ENCODE results near the gene DIS3L2. TPM values are rescaled to one million over a fixed set of nuclear protein-coding genes. Genes with fewer than 3 reads are reported as not detected.
"Not testable (repeated sequence)": the region's sequence is repeated elsewhere in the genome, so short reads cannot be mapped to it uniquely, and the experiment has no call there.

The DIS3L2 gene
- polyA plus RNA-seq, 4 donors, result 28.8 to 47.2 (median 36.4) TPM

DNA sequence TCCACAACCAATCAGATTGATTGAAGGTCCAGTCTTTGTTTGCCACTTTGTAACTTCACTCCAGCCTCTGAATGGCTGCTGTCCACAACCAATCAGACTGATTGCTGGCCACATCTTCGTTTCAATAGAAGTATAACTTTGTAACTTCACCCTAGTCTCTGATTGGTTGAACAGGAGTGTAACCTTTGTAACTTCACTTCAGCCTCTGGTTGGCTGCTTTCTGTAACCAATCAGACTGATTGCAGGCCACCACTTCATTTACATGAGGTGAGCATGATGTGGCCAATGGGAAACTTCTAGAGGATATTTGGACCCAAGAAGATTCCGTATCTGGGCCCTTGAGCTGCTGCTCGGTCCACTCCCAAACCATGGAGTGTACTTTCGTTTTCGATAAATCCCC lies 400.1 kb downstream of the DIS3L2 start:
- no peak for DNase-seq (ENCODE audit: low read depth in 4 of 4, low spot score in 2 of 4)

DNA sequence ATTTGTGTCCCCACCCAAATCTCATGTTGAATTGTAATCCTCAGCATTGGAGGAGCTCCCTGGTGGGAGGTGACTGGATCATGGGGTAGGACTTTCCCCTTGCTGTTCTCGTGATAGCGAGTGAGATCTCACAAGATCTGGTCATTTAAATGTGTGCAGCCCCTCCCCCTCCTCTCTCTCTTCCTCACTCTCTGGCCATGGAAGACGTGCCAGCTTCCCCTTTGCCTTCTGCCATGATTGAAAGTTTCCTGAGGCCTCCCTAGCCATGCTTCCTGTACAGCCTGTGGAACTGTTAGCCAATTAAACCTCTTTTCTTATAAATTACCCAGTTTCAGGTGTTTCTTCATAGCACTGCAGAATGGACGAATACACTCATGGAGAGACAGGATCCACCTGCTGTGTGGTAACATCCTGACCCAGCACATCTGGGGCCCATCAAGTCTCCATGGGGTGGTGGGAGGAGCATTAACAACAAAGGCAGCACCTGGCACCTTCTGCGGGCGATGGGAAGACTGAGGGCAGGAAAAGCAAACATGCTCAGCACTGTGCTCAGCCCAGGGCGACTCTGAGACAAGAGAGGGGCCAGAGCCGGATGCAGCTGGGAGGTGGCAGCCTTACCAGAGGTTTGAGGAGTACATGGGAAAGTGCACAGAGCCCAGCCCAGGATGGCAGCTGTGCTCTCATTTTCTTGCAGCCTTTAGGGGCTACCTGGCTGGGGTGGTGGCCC lies 400.8 kb downstream of the DIS3L2 start:
- DNase-seq (ENCODE audit: low read depth in 4 of 4, low spot score in 2 of 4), result no peak

DNA sequence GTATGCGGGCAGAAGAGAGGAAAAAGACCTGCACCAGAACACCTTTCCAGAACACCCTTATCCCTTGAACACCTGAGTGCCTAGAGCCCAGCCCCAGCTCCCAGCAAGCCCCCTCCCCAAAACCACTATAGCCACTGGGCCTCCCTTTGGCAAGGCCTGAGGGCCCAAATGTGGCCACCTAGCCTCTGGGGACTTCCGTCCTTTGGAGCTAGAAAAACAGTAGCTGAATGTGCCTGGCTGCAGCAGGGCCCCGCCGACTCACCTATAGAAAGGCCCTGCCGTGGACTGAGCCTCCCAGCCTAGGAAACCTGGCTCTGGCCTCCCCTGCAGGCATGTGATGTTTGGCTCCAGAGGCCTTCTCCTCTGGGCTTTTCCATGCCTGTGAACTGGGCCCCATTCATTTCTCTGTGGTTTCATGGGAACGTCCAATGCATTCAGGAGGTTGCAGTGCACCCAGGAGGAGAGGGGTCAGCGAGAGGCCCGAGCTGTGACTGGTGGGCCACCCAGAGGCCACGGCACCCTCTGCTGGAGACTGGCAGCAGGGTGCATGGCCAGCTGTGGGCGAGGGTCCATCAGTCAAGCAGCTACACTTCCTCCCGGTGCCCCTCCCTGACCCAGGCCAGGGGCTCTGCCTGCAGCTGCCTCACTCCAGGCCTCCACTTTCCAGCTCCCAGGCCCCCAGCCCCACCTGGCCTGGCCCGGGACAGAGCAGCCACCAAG lies 401.7 kb downstream of the DIS3L2 start:
- DNase-seq (ENCODE audit: low read depth in 4 of 4, low spot score in 2 of 4), result not testable (repeated sequence)

DNA sequence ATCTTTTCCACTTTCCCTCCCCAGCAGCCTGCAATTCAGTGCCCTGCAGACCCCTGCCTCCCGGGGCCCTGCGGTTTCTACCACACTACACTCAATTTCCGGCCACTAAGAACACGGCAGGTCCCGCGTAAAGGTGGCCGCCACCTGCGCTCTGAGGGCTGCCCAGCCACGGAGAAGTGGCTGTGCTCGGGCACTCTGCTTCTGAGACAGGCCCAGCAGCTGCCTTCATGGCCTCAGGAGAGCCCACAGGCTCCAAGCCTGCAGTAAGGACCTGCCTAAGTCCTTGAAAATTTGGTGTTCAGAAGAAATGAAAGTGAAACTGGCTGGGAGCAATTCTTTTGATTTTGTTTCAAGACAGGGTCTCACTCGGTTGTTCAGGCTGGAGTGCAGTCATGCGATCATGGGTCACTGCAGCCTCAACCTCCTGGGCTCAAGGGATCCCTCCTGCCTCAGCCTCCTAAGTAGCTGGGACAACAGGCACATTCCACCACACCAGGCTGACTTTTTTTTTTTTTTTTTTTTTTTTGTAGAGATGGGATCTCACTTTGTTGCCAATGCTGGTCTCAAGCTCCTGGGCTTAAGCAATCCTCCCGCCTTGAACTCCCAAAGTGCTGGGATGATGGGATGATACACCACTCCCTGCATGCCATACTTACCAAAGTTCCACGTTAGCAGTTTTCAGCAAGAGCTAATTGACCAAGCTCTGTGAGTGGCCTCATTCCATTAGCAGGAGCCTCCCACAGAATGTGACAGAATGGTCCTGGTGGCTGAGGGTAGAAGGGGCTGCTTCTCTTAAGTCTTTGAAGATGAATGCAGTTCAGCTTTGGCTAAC lies 402.5 kb downstream of the DIS3L2 start:
- no peak for DNase-seq (ENCODE audit: low read depth in 4 of 4, low spot score in 2 of 4)

DNA sequence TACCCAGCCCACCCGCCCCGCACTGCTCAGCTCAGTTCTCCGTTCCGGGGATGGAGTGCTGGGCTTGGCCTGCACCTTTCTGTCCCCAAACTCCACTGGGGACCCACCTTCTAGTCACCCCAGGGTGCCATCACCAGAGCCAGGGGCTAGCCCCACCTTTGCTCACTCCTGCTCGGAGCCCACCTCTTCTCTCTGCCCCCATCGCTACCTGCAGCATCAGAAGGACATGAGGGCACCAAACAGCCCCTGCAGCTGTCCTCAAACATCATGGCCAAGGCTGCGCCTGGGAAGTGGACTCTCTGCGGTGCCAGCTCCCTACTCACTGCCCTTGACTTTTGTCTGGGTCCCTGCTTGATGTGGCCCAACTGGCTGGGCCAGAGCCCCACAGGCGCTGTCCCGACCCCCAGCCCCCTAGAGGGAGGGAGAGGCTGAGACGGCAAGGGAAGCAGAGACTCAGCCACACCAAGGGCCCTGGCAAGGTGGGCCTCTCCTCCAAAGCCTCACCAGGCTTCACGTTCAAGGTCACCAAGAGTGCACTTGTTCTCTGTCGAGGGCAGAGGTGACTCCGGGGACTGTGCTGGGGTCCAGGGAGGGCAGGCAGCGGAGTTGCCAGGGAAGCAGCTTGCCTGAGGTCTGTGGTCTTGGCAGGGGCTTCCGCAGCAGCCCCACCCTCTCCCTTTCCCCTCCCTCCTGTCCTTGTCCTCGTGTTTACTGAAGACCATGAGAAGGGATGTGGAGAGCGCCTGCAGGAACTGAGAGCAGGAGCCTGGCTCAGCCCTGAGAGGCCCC lies 403.5 kb downstream of the DIS3L2 start:
- DNase-seq (ENCODE audit: low read depth in 4 of 4, low spot score in 2 of 4), result not testable (repeated sequence)

DNA sequence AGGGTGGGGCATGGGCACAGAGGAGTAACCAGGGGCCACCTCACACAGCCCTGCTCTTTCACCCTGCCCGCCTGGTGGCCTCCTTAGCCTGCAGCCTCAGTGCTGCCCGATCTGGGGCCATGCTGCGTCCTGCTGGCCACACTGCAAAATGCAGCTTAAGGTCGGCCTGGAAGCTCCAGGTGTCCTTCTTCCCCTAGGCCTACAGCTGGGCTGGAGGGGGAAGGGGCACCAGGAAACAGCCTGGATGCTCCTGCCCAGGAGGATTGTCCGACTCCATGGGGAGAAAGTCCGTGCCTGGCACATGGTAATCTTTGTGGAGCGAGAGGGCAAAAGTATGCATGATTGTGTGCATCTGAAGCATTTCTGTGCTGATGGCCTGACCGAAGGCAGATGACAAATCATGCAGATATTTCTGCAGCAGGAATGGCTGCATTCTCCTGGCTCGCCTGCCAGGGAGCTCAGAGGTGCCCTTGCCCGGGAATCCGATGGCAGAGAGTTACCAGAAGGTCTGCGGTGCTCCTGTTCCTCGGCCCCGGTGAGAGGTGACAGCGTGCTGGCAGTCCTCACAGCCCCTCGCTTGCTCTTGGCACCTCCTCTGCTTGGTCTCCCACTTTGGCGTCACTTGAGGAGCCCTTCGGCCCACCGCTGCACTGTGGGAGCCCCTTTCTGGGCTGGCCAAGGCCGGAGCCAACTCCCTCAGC lies 404.3 kb downstream of the DIS3L2 start:
- no peak for DNase-seq (ENCODE audit: low read depth in 4 of 4, low spot score in 2 of 4)

DNA sequence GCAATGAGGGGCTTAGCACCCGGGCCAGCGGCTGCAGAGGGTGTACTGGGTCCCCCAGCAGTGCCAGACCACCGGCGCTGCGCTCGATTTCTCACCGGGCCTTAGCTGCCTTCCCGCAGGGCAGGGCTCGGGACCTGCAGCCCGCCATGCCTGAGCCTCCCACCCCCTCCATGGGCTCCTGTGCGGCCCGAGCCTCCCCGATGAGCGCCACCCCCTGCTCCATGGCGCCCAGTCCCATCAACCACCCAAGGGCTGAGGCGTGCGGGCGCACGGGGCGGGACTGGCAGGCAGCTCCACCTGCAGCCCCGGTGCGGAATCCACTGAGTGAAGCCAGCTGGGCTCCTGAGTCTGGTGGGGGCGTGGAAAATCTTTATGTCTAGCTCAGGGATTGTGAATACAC lies 404.9 kb downstream of the DIS3L2 start:
- not testable (repeated sequence) for DNase-seq (ENCODE audit: low read depth in 4 of 4, low spot score in 2 of 4)

DNA sequence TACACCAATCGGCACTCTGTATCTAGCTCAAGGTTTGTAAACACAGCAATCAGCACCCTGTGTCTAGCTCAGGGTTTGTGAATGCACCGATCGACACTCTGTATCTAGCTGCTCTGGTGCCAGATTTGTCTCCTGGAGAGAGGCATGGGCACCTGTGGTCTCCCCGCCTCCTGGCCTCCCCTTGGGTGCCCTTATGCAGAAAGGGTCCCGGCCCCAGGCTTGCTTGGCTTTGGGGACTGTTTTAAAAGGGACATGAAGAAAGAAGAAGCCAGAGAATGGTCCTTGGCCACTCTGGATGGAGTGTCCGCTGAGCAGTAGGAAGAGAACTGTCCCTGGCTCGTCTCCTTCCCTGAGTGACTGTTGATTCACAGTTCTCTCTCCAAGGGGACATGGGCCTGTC lies 405.5 kb downstream of the DIS3L2 start:
- DNase-seq (ENCODE audit: low read depth in 4 of 4, low spot score in 2 of 4), result no peak

DNA sequence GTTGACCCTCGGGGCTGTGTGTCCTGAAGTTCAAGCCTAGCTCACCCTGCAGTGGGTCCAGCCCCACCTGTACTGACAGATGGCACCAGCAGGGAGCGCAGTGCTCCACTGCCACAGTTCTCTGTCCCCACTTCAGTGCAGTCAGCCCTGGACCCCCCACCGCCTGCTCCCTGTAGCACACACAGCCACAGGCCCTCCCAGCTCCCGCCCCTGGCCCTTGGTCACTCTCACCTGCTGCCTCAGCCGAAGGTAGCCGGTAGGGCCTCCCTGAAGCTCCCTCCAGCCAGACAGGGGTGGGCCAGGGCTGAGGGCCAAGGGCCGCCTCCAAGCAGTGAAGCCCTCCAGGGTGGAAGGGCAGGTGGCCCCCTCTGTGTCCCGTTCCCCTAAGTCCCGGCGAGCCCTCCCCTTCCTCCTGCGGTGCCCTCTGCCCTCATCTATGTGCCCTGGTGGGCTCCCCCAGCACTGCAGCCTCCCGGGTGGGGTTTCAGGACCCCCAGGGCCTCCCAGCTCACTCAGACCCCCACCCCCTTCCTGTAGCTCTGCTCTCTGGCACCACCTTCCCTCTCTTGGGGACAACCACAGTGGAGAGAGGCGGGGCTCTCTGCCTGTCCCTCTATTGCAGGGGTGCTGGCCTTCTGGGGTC lies 406.2 kb downstream of the DIS3L2 start:
- no peak for DNase-seq (ENCODE audit: low read depth in 4 of 4, low spot score in 2 of 4)

DNA sequence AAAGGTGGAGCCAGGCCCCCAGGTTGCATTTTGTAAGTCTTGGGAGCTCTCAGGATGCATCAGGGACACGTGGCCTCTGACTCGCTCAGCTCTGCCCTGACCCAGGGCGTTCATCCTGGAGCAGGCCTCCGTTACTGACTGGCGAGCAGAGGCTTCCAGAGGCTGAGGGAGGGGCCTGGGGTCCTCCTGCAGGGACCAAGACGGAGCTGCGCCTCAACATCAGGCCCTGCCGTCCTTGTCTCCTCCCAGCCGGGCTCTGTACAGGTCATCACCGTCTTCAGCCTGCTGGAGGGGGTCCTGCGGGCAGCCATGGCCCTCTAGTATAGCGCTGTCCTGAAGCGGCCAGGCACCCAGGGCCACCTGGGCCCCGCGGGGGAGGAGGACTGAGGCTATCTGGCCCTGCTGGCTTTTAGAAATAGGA lies 406.8 kb downstream of the DIS3L2 start:
- DNase-seq (ENCODE audit: low read depth in 4 of 4, low spot score in 2 of 4), result no peak

DNA sequence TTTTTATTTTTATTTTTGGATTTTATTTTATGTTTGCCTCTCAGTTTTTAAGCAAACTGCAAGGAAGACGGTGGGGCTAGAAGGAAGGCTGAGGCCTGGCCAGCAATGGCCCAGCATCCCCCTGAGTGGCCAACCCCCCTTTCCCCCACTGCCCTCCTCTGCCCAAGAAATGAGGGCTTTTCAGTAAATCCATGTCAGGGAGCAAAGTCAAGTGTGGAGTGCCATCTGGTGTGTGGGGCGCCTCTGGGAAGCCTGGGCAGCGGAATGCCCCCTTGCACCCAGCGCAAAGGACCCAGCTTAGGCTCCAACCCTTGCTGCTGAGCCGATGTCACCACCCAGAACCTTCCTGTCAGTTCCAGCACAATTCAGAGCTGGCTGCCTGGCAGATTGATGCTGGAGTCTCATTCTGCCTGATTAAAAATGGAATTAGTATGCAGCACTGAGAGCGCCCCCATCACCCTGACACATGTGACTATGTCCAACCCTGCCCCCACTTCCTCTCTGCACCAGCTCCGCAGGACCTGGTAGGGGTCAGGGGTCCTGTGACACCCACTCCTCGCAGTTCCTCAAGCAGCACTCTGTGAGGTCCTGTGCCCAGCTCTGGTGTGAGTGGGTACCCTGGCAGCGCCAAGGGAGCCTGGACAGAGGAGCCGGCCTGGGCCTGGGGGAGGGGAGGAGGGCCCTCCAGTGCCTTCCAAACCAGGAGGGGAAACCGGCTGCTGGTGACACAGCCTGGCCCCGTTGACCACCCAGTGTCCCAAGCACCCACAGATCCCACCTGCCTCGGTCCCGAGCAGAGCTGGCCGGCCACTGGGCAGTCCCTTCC lies 407.8 kb downstream of the DIS3L2 start:
- DNase-seq (ENCODE audit: low read depth in 4 of 4, low spot score in 2 of 4), result no peak

DNA sequence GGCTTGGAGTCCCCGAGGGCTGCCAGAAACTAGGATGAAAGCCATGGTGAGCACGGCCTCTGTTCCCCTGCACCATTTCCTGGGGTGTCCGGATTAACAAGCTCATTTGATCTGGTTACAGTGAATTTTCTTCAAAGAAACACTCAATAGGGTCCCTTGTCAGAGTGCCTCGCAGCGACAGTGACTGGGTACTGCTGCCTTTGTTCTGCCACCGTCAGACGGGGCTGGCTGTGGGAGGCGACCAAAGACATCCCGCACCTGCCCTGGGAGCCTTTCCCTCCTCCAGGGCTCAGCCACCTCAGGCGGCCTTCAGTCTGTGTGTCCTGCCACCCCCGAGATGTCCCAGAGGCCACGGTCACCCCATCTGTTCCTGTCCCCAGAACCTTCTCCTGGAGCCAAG lies 408.5 kb downstream of the DIS3L2 start:
- DNase-seq (ENCODE audit: low read depth in 4 of 4, low spot score in 2 of 4), result not testable (repeated sequence)

DNA sequence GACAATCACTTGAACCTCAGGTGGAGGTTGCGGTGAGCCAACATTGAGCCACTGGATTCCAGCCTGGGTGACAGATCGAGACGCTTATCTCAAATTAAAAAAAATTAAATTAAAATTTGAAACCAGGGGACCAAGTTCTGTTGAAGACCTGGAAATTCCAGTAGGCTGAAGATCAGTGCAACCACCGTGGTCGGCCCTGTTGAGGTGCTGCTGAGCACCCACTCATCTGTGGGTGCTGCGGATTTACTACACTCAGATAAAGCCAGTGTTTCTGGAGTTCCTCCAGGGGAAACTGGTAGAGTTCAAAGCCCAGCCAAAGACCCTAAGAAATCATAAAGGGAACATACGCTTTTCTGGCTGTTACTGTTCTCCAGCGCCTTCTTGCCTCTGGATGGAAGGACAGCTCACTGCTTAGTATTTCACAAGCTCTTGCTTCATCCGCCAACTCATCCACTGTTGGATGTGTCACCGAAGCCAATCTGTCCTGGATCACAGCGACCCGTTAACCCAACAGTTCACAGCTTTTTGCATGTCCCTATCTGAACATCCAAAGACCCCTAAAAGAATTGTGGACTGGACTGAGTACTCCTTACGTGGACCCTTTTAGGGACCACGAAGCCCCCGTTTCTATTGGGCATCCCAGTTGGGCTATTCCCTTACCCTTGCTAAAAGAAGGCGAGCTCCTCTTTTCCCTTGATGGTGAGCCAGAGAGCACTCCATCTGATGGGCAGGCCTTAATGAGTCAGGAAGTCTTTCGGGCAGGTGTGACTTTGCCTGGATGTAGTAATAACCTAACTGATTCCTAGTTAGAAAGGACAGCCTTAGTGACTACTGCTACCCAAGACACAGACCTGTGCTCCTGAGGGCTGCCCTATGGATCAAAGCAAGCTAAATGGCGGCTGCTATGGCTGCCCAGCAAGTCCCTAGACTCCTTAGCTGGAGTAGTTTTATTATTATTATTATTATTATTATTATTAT lies 411.0 kb downstream of the DIS3L2 start:
- no peak for DNase-seq (ENCODE audit: low read depth in 4 of 4, low spot score in 2 of 4)

DNA sequence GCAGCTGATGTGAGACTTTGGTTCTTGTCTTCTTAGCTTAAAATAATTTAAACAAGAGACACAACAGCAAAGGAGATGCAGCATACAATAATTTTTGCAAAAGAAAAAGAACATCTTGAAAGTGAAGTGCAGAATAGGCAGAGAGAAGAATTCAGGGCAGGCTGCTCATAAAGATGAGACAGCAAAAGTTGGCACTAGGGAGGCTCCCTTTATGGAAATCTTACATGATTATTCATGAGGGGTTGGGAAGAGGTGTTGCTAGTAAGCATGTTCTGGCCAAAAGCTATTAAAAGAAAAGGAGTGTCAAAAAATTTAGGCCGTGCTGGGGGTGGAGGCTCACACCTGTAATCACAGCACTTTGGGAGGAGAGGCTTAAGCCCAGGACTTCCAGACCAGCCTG lies 412.8 kb downstream of the DIS3L2 start:
- no peak for DNase-seq (ENCODE audit: low read depth in 4 of 4, low spot score in 2 of 4)

DNA sequence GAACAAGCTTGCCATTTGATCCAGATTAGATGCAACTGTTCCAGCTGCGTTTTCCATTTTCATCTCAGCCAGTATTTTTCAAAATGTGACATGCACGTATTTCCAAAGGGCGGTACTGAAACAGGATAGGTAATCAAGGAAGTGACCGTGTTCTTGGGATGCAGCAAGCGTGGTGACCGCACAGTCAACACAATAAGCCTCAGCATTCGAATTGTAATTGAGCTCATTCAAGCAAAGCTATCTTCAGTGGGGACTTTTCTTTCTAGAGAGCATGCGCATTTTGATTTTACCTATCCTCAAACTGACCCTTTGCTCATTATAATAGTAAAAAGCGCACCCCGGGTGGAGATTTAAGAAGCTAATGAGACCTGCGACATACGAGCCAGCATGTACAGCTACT lies 413.7 kb downstream of the DIS3L2 start:
- DNase-seq (ENCODE audit: low read depth in 4 of 4, low spot score in 2 of 4), result no peak

DNA sequence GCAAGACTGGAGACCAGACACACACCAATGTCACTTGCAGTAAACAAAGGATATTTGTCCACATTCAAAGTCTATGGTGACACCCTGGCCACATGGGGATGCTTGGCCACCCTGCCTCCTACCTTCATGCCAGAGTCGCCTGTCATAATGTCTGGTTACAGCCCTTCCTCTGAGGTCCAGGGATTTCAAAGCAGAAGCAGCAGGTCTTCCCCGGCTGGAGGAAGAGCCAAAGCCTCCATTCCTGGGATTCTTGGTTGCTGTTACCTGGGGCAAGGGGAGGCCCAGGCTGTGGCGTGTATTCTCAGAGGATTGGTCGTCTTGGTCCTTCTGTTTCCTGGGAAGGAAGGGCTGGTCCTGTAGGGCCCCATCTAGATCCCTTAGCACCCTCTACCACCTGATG lies 414.7 kb downstream of the DIS3L2 start:
- no peak for DNase-seq (ENCODE audit: low read depth in 4 of 4, low spot score in 2 of 4)

DNA sequence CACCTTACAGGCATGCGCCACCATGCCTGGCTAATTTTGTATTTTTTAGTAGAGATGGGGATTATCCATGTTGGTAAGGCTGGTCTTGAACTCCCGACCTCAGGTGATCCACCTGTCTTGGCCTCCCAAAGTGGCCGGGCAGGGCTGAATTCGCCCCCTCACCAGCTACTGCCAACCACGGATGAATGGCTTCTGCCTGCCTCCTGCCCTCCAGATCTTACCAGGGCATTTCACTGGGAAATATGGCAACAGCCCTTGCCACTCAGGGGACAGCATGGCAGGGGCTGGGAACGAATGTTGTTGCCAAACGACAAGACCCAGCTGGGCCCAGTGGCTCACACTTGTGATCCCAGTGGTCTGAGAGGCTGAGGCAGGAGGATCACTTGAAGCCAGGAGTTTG lies 415.2 kb downstream of the DIS3L2 start:
- DNase-seq (ENCODE audit: low read depth in 4 of 4, low spot score in 2 of 4), result no peak
